Endodermal cell (in vitro differentiated cells): ENCODE measurements around the gene CCDC182. TPM values are rescaled to one million over a fixed set of nuclear protein-coding genes. Genes with fewer than 3 reads are reported as not detected.

ENCODE experiments used
- DNase-seq: peaks from one replicate; pipeline ENCODE4 v3.0.0-alpha.2; 2017
- H3K27ac ChIP-seq: 2 replicates; pipeline ENCODE4 v1.5.1; 2013; ENCODE audit warnings: mild to moderate bottlenecking, low read depth, low read length, moderate library complexity
- H3K27me3 ChIP-seq: 2 replicates; pipeline ENCODE4 v1.6.1; 2013; ENCODE audit warnings: mild to moderate bottlenecking, low read length, moderate library complexity; ENCODE audit not compliant: insufficient read depth, control insufficient read depth, poor library complexity, severe bottlenecking
- H3K36me3 ChIP-seq: 2 replicates; pipeline ENCODE4 v1.7.0; 2013; ENCODE audit warnings: mild to moderate bottlenecking, low read length, moderate library complexity; ENCODE audit not compliant: control insufficient read depth, insufficient read depth
- H3K4me1 ChIP-seq: one replicate; pipeline ENCODE4 v1.7.0; 2013; ENCODE audit warnings: low read length; ENCODE audit not compliant: control insufficient read depth, insufficient read depth
- H3K4me3 ChIP-seq: 2 replicates; pipeline ENCODE4 v1.5.1; 2013; ENCODE audit warnings: mild to moderate bottlenecking, low read length, moderate library complexity
- H3K9ac ChIP-seq: 2 replicates; pipeline ENCODE4 v1.6.1; 2013; ENCODE audit warnings: mild to moderate bottlenecking, low read length, moderate library complexity; ENCODE audit not compliant: poor library complexity, severe bottlenecking; ENCODE audit errors: extremely low read depth
- H3K9me3 ChIP-seq: 2 replicates; pipeline ENCODE4 v1.6.1; 2013; ENCODE audit warnings: mild to moderate bottlenecking, low read length, moderate library complexity; ENCODE audit not compliant: control insufficient read depth
- H3K27ac Mint-ChIP-seq: 2 replicates; pipeline ENCODE4 v1.8.0; 2020; ENCODE audit warnings: mixed read lengths
- H3K27me3 Mint-ChIP-seq: 2 replicates; pipeline ENCODE4 v1.8.0; 2021; ENCODE audit warnings: mild to moderate bottlenecking, mixed read lengths; ENCODE audit not compliant: insufficient read depth
- H3K36me3 Mint-ChIP-seq: 2 replicates; pipeline ENCODE4 v1.8.0; 2020; ENCODE audit warnings: low read depth, mixed read lengths
- H3K4me1 Mint-ChIP-seq: 2 replicates; pipeline ENCODE4 v1.8.0; 2020; ENCODE audit warnings: mixed read lengths
- H3K4me3 Mint-ChIP-seq: 2 replicates; pipeline ENCODE4 v1.8.0; 2020; ENCODE audit warnings: mild to moderate bottlenecking, moderate library complexity, mixed read lengths
- H3K9me3 Mint-ChIP-seq: 2 replicates; pipeline ENCODE4 v1.8.0; 2020; ENCODE audit warnings: mild to moderate bottlenecking, mixed read lengths
- CTCF ChIP-seq: fragments of 200-600 bp; sonication (generic); conservative IDR thresholded peaks from 2 replicates; pipeline ENCODE4 v1.5.0; 2021; ENCODE audit warnings: antibody characterized with exemption, mild to moderate bottlenecking
- WGBS, 2 experiments: methylation state at CpG; one replicate each; pipeline versions ENCODE4 v1.1.5 to v1.1.7; 2013; ENCODE audit warnings: missing lambda C conversion rate in 2 of 2, mixed read lengths in 1 of 2; ENCODE audit not compliant: insufficient coverage in 1 of 2, insufficient read length in 1 of 2; 5-methylcytosine and 5-hydroxymethylcytosine counted together
- total RNA-seq, 2 donors: library from RNA; stranded (reverse); fragmentation: NEBNext Ultra II Directional in 1 of 2; extraction: Animal tissue kit (Norgen Biotek cat#: 25700) in 1 of 2; gene quantifications; 2 replicates in 1 of 2; 3 replicates in 1 of 2; pipeline ENCODE4 v1.2.1, GENCODE V29; 2021

The CCDC182 gene
- total RNA-seq, 2 donors from 2014 or later = 0.33 TPM; not detected in 1

- H3K27me3 Mint-ChIP-seq = peaks cover 18% of the 10 kb centered on the region
- Histone ChIP-seq H3K4me1 (no peaks in the 10 kb centered on the region), H3K27me3 (no peaks in the 10 kb centered on the region), H3K9me3 (no peaks in the 10 kb centered on the region), H3K36me3 (no peaks in the 10 kb centered on the region), H3K9ac (no peak overlapping the region), H3K4me3 (no peak overlapping the region), H3K27ac (peak overlapping the region; percentile 81)
- WGBS, 2 experiments = 85 to 90% methylated on average over 12 to 13 of the region's 13 CpGs
- no peak overlapping the region for H3K4me3 Mint-ChIP-seq
- H3K27ac Mint-ChIP-seq = no peak overlapping the region
- no peaks in the 10 kb centered on the region for H3K36me3 Mint-ChIP-seq
- peak; percentile 59 for DNase-seq
- no peaks in the 10 kb centered on the region for H3K4me1 Mint-ChIP-seq
- no peak for TF ChIP-seq CTCF
- H3K9me3 Mint-ChIP-seq = no peaks in the 10 kb centered on the region
These were observed 21.6 kb downstream of the CCDC182 start for GRCh38 chr17:57723427-57724025.

GRCh38 chr17:57722704-57723043 lies 22.4 kb downstream of the CCDC182 start:
- TF ChIP-seq CTCF = no peak
- WGBS, 2 experiments = 74 to 92% methylated on average over 5 to 7 of the region's 7 CpGs

GRCh38 chr17:57721967-57722703 lies 23.0 kb downstream of the CCDC182 start:
- no peak for DNase-seq
- no peak for TF ChIP-seq CTCF
- H3K27ac Mint-ChIP-seq = no peak overlapping the region
- peak overlapping the region; percentile 81 for H3K27ac ChIP-seq
- H3K9me3 ChIP-seq = no peaks in the 10 kb centered on the region
- H3K4me1 ChIP-seq = no peaks in the 10 kb centered on the region
- H3K27me3 ChIP-seq = peaks cover 3% of the 10 kb centered on the region
- no peaks in the 10 kb centered on the region for H3K36me3 Mint-ChIP-seq
- H3K4me3 Mint-ChIP-seq = no peak overlapping the region
- WGBS, 2 experiments = 92 to 100% methylated on average over 2 to 3 of the region's 3 CpGs
- H3K4me1 Mint-ChIP-seq = no peaks in the 10 kb centered on the region
- no peaks in the 10 kb centered on the region for H3K36me3 ChIP-seq
- peaks cover 18% of the 10 kb centered on the region for H3K27me3 Mint-ChIP-seq
- no peak overlapping the region for H3K4me3 ChIP-seq
- no peaks in the 10 kb centered on the region for H3K9me3 Mint-ChIP-seq
- H3K9ac ChIP-seq = no peak overlapping the region

More at GRCh38 chr17:57722704-57723043, 22.4 kb downstream of the CCDC182 start:
- no peaks in the 10 kb centered on the region for H3K9me3 Mint-ChIP-seq
- Histone ChIP-seq H3K36me3 (no peaks in the 10 kb centered on the region), H3K4me3 (no peak overlapping the region), H3K27me3 (peaks cover under 1% of the 10 kb centered on the region), H3K9me3 (no peaks in the 10 kb centered on the region), H3K9ac (no peak overlapping the region), H3K4me1 (no peaks in the 10 kb centered on the region), H3K27ac (peak overlapping the region; percentile 81)
- no peak overlapping the region for H3K27ac Mint-ChIP-seq
- H3K4me1 Mint-ChIP-seq = no peaks in the 10 kb centered on the region
- no peaks in the 10 kb centered on the region for H3K36me3 Mint-ChIP-seq
- no peak for DNase-seq
- H3K27me3 Mint-ChIP-seq = peaks cover 16% of the 10 kb centered on the region
- H3K4me3 Mint-ChIP-seq = no peak overlapping the region
